GM12878 (cell line): Measurements from ENCODE around the gene SDCCAG8. TPM values are rescaled to one million over a fixed set of nuclear protein-coding genes. Genes with fewer than 3 reads are reported as not detected.

ENCODE experiments used
- ATAC-seq: fragments of 200-7000 bp; cut with Tn5 transposase; 3 replicates; pipeline ENCODE4 v1.9.1; 2020; ENCODE audit warnings: mild to moderate bottlenecking, moderate library complexity
- BruUV-seq: library from RNA; stranded (reverse); fragments of 400-500 nt; replicated peaks from 2 replicates; lab custom pipeline; 2021; lab: Mats Ljungman, UMichigan
- CTCF ChIA-PET: fragments of 300-600 bp; sonication (Branson Sonifier 250); formaldehyde crosslinking; extraction: SDS; loops from one replicate; lab custom pipeline; 2021; ENCODE audit warnings: inconsistent platforms; lab: Yijun Ruan, JAX
- POLR2A ChIA-PET: fragments of 350-600 bp; formaldehyde crosslinking; extraction: SDS; loops from one replicate; lab custom pipeline; 2021; ENCODE audit warnings: inconsistent platforms; lab: Charles Lee
- RAD21 ChIA-PET: fragments of 300-600 bp; sonication (Branson Sonifier 250); formaldehyde crosslinking; loops from one replicate; lab custom pipeline; 2023; ENCODE audit warnings: antibody characterized with exemption; ENCODE audit not compliant: unreplicated experiment; lab: Charles Lee
- SMC1A ChIA-PET: fragments of 300-600 bp; sonication (Branson Sonifier 250); formaldehyde crosslinking; loops from one replicate; lab custom pipeline; 2023; ENCODE audit not compliant: unreplicated experiment, uncharacterized antibody; lab: Charles Lee
- DNase-seq: peaks from one replicate; pipeline ENCODE4 v3.0.0-alpha.2; 2011; ENCODE audit warnings: low read depth, low spot score
- FAIRE-seq: peaks from 3 replicates; lab custom pipeline; 2011; peaks lifted over from hg19 to GRCh38; lab: Jason Lieb, UNC
- H2AFZ ChIP-seq: 2 replicates; pipeline ENCODE4 v1.6.0; 2011; ENCODE audit warnings: low read depth, low read length, control low read depth; ENCODE audit not compliant: control insufficient read depth
- H3K27ac ChIP-seq: 2 replicates; pipeline ENCODE4 v1.5.1; 2011; ENCODE audit warnings: control low read depth; ENCODE audit not compliant: control insufficient read depth, insufficient read depth
- H3K27me3 ChIP-seq, 2 experiments: replicated peaks in 1 of 2; 2 replicates each; pipeline versions ENCODE4 v1.6.0 to v1.6.1; 2011; ENCODE audit warnings: low read length in 1 of 2; ENCODE audit not compliant: control insufficient read depth in 2 of 2, insufficient read depth in 2 of 2
- H3K36me3 ChIP-seq, 2 experiments: 2 replicates each; pipeline ENCODE4 v1.5.1; 2011; ENCODE audit warnings: low read length in 1 of 2; ENCODE audit not compliant: control insufficient read depth in 2 of 2, insufficient read depth in 2 of 2
- H3K4me1 ChIP-seq: 2 replicates; pipeline ENCODE4 v1.6.1; 2011; ENCODE audit warnings: mild to moderate bottlenecking, low read length, moderate library complexity, mixed read lengths; ENCODE audit not compliant: control insufficient read depth, insufficient read depth
- H3K4me2 ChIP-seq: 2 replicates; pipeline ENCODE4 v1.6.0; 2011; ENCODE audit warnings: control low read depth; ENCODE audit not compliant: control insufficient read depth, insufficient read depth
- H3K4me3 ChIP-seq: fragments of 200-600 bp; sonication (generic); 2 replicates; pipeline ENCODE4 v1.5.1; 2016
- H3K79me2 ChIP-seq: 2 replicates; pipeline ENCODE4 v1.6.0; 2011; ENCODE audit warnings: low read length; ENCODE audit not compliant: control insufficient read depth, insufficient read depth
- H3K9ac ChIP-seq: 2 replicates; pipeline ENCODE4 v1.8.0; 2011; ENCODE audit warnings: low read length, control low read depth, mixed read lengths; ENCODE audit not compliant: control insufficient read depth, insufficient read depth
- H3K9me3 ChIP-seq: replicated peaks from 3 replicates; pipeline ENCODE4 v1.5.1; 2011; ENCODE audit warnings: mild to moderate bottlenecking, low read length; ENCODE audit not compliant: control insufficient read depth, insufficient read depth
- H4K20me1 ChIP-seq: 2 replicates; pipeline ENCODE4 v1.6.0; 2011; ENCODE audit not compliant: control insufficient read depth, insufficient read depth
- BACH1 ChIP-seq: fragments of 450-650 bp; IDR thresholded peaks from 2 replicates; pipeline ENCODE4 v1.6.1; 2017; ENCODE audit warnings: mild to moderate bottlenecking, borderline replicate concordance
- BHLHE40 ChIP-seq, 2 experiments: fragments of 450-650 bp in 1 of 2; IDR thresholded peaks; 2 replicates each; pipeline ENCODE4 v1.6.1; 2011 to 2017; ENCODE audit warnings: low read depth in 2 of 2, borderline replicate concordance in 1 of 2, improper control_type of control experiment in 1 of 2, low read length in 1 of 2, mild to moderate bottlenecking in 1 of 2
- CREB1 ChIP-seq: IDR thresholded peaks from 2 replicates; pipeline ENCODE4 v1.6.1; 2012; ENCODE audit warnings: low read depth, mild to moderate bottlenecking, inconsistent platforms
- EGR1 ChIP-seq, 2 experiments: IDR thresholded peaks; 1 replicate in 1 of 2; 2 replicates in 1 of 2; pipeline ENCODE4 v1.6.1; 2011 to 2012; ENCODE audit warnings: low read depth in 2 of 2, low read length in 2 of 2, borderline replicate concordance in 1 of 2, mild to moderate bottlenecking in 1 of 2, moderate library complexity in 1 of 2
- RB1 ChIP-seq: fragments of 450-650 bp; formaldehyde crosslinking; IDR thresholded peaks from 2 replicates; pipeline ENCODE4 v1.6.1; 2017; ENCODE audit warnings: mild to moderate bottlenecking, borderline replicate concordance
- SUZ12 ChIP-seq: fragments of 200-600 bp; sonication (generic); IDR thresholded peaks from one replicate; pipeline ENCODE4 v1.6.1; 2018; ENCODE audit warnings: antibody characterized with exemption, mild to moderate bottlenecking; ENCODE audit not compliant: unreplicated experiment
- TCF12 ChIP-seq: IDR thresholded peaks from 2 replicates; pipeline ENCODE4 v1.6.1; 2011; ENCODE audit warnings: low read depth, mild to moderate bottlenecking, low read length
- ZNF384 ChIP-seq: IDR thresholded peaks from 2 replicates; pipeline ENCODE4 v1.6.1; 2012; ENCODE audit warnings: low read depth, mild to moderate bottlenecking, low read length, improper control_type of control experiment, borderline replicate concordance
- WGBS: methylation state at CpG from one replicate; pipeline ENCODE4 v1.1.6; 2016; ENCODE audit warnings: low lambda C conversion rate; ENCODE audit not compliant: insufficient replicate concordance, insufficient coverage; ENCODE audit errors: missing lambda C conversion rate; 5-methylcytosine and 5-hydroxymethylcytosine counted together
- in situ Hi-C: fragments of 300-500 bp; cut with MboI; formaldehyde crosslinking; loops from 9 replicates; pipeline ENCODE4 v1.14.3; 2018; ENCODE audit warnings: mixed read lengths
- intact Hi-C: fragments of 100-400 bp; cut with micrococcal nuclease; formaldehyde crosslinking; loops from one replicate; pipeline ENCODE4 v1.14.2; 2022; ENCODE audit not compliant: unreplicated experiment
- polyA plus RNA-seq, 11 experiments: library from polyadenylated mRNA; depleted of rRNA in 4 of 11; unstranded in 6 of 11; stranded (reverse) in 5 of 11; fragments of >200 nt; fragmentation: Nextera tagmentation in 4 of 11; fragmentation: Illumina TruSeq in 1 of 11; extraction: Ambion mirVana in 4 of 11; extraction: Trizol in 1 of 11; gene quantifications; 1 replicate in 1 of 11; 2 replicates in 10 of 11; pipeline versions ENCODE4 v1.2.1 to v1.2.3, GENCODE V29; 2011 to 2016; ENCODE audit warnings: inconsistent platforms in 2 of 11, missing spikeins in 2 of 11, low read depth in 1 of 11
- total RNA-seq, 4 experiments: library from RNA; depleted of rRNA in 3 of 4; stranded (reverse); fragments of >200 nt in 3 of 4; fragmentation: Illumina TruSeq in 1 of 4; extraction: Trizol in 1 of 4; gene quantifications; 2 replicates each; pipeline versions ENCODE4 v1.2.1 to v1.2.3, GENCODE V29; 2013 to 2021
- TF ChIP-seq, protein P1 (sequence below): fragments of 450-650 bp; IDR thresholded peaks from 2 replicates; pipeline ENCODE4 v1.6.1; 2018; ENCODE audit warnings: mild to moderate bottlenecking, low read depth, moderate library complexity; ENCODE audit not compliant: partially characterized antibody

The SDCCAG8 gene
- total and polyA plus RNA-seq, 10 of the 15 experiments (the other 5 are each of a cell fraction or from before 2014, with no cell fraction given), result 15.0 to 25.6 (median 20.6) TPM

GRCh38 chr1:243397613-243398321 is 141.9 kb downstream of the SDCCAG8 start:
- no peaks in the 10 kb centered on the region for H3K27me3 ChIP-seq
- H3K27ac ChIP-seq, result no peak overlapping the region
- in situ Hi-C loops, result no loop called here
- ATAC-seq (no peak), DNase-seq (no peak), FAIRE-seq (no peak)
- intact Hi-C loops, result no loop called here
- RAD21 ChIA-PET, result no interaction called here
- no TSS peak for BruUV-seq
- CTCF ChIA-PET, result interaction anchor here (0.9 kb wide), 1 partner anchor 9 kb away, joined by 3 read pairs; no protein-coding TSS in a partner anchor
- H3K9ac ChIP-seq, result no peak overlapping the region
- POLR2A ChIA-PET, result no interaction called here
- no peaks in the 10 kb centered on the region for H4K20me1 ChIP-seq
- no peak overlapping the region for H3K4me2 ChIP-seq
- no peak overlapping the region for H2AFZ ChIP-seq
- no peaks in the 10 kb centered on the region for H3K9me3 ChIP-seq
- H3K36me3 ChIP-seq, result no peaks in the 10 kb centered on the region
- H3K4me3 ChIP-seq, result no peak overlapping the region
- H3K79me2 ChIP-seq, result no peaks in the 10 kb centered on the region
- SMC1A ChIA-PET, result no interaction called here
- no peaks in the 10 kb centered on the region for H3K4me1 ChIP-seq
- TF ChIP-seq CREB1 (no peak), BACH1 (no peak)
- WGBS, result 88% methylated on average over 7 of the region's 7 CpGs

DNA sequence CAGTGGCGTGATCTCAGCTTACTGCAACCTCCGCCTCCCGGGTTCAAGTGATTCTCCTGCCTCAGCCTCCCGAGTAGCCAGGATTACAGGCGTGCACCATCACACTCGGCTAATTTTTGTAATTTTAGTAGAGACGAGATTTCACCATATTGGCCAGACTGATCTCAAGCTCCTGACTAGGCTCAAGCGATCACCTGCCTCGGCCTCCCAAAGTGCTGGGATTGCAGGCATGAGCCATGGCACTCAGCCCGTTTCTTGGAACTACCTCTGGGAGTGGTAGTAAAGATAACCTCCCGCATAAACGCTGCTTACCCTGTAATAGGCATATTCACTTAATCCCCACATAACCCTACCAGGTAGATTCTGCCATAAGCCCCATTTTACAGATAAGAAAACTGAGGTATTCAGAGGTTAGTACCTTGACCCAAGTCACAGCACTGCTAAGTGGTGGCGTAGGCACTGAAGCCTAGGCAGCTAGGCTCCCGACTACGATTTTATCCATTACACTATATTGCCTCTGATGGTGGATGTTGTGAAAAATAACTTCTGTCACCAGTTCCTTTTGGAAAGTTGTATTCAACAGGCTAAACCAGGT is 143.8 kb downstream of the SDCCAG8 start:
- H3K9me3 ChIP-seq, result no peaks in the 10 kb centered on the region
- no peaks in the 10 kb centered on the region for H3K4me1 ChIP-seq
- H3K27me3 ChIP-seq, result no peaks in the 10 kb centered on the region
- ChIA-PET POLR2A (no interaction called here), RAD21 (no interaction called here), SMC1A (interaction anchor here (0.8 to 1.0 kb wide), 2 partner anchors 11 to 26 kb away, joined by 3 read pairs; no protein-coding TSS in a partner anchor), CTCF (interaction anchor here (0.6 to 1.4 kb wide), 2 partner anchors 56 to 102 kb away, joined by 4 to 5 read pairs; no protein-coding TSS in a partner anchor)
- DNase-seq, result no peak
- 99% methylated on average over 15 of the region's 15 CpGs for WGBS
- no peaks in the 10 kb centered on the region for H3K36me3 ChIP-seq
- H4K20me1 ChIP-seq, result no peaks in the 10 kb centered on the region
- H3K4me2 ChIP-seq, result no peak overlapping the region
- H3K27ac ChIP-seq, result no peak overlapping the region
- no peak overlapping the region for H3K4me3 ChIP-seq
- no peak for ATAC-seq
- in situ Hi-C loops, result no loop called here
- BruUV-seq, result no TSS peak
- H3K79me2 ChIP-seq, result no peaks in the 10 kb centered on the region
- no peak overlapping the region for H2AFZ ChIP-seq
- H3K9ac ChIP-seq, result no peak overlapping the region
- intact Hi-C loops, result no loop called here
- no peak for FAIRE-seq
- TF ChIP-seq RB1 (no peak), ZNF384 (no peak), TCF12 (no peak), EGR1 (IDR thresholded peaks at IDR 0.05; ENCODE audit: borderline replicate concordance in 1 of 2, low read depth in 2 of 2, low read length in 2 of 2) (no peak), SUZ12 (no peak), BHLHE40 (IDR thresholded peaks at IDR 0.05; ENCODE audit: borderline replicate concordance in 1 of 2, low read depth in 2 of 2, low read length in 1 of 2) (no peak)
- TF ChIP-seq, protein P1, sequence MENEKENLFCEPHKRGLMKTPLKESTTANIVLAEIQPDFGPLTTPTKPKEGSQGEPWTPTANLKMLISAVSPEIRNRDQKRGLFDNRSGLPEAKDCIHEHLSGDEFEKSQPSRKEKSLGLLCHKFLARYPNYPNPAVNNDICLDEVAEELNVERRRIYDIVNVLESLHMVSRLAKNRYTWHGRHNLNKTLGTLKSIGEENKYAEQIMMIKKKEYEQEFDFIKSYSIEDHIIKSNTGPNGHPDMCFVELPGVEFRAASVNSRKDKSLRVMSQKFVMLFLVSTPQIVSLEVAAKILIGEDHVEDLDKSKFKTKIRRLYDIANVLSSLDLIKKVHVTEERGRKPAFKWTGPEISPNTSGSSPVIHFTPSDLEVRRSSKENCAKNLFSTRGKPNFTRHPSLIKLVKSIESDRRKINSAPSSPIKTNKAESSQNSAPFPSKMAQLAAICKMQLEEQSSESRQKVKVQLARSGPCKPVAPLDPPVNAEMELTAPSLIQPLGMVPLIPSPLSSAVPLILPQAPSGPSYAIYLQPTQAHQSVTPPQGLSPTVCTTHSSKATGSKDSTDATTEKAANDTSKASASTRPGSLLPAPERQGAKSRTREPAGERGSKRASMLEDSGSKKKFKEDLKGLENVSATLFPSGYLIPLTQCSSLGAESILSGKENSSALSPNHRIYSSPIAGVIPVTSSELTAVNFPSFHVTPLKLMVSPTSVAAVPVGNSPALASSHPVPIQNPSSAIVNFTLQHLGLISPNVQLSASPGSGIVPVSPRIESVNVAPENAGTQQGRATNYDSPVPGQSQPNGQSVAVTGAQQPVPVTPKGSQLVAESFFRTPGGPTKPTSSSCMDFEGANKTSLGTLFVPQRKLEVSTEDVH, result no peak
